Mucosa of descending colon (tissue), 3 donors: ENCODE measurements around the gene VAT1L. TPM values are rescaled to one million over a fixed set of nuclear protein-coding genes. Genes with fewer than 3 reads are reported as not detected.

Source experiments
- ATAC-seq: fragments of 200-7000 bp; cut with Tn5 transposase; one replicate; pipeline ENCODE4 v1.9.1; 2020; ENCODE audit warnings: mild to moderate bottlenecking, moderate library complexity
- DNase-seq, 3 donors: peaks; one replicate each; pipeline ENCODE4 v3.0.0-alpha.2; 2020
- H3K36me3 ChIP-seq: fragments of 200-600 bp; one replicate; pipeline ENCODE4 v1.8.0; 2021; ENCODE audit warnings: low read depth, mild to moderate bottlenecking
- H3K4me1 ChIP-seq: fragments of 200-600 bp; one replicate; pipeline ENCODE4 v1.8.0; 2021; ENCODE audit warnings: low read depth, mild to moderate bottlenecking
- H3K4me3 ChIP-seq: fragments of 200-600 bp; one replicate; pipeline ENCODE4 v1.8.0; 2021; ENCODE audit warnings: mild to moderate bottlenecking
- H3K9me3 ChIP-seq: fragments of 200-600 bp; one replicate; pipeline ENCODE4 v1.8.0; 2021; ENCODE audit warnings: mild to moderate bottlenecking
- intact Hi-C, 2 donors: fragments of 100-400 bp; cut with DNase I in 1 of 2; cut with micrococcal nuclease in 1 of 2; formaldehyde crosslinking; loops; one replicate each; pipeline versions ENCODE4 v1.11.0 to v1.11.1; 2022; cut with DNase I, micrococcal nuclease
- total RNA-seq, 3 donors: library from RNA; stranded (reverse); fragmentation: NEBNext Ultra II Directional in 2 of 3; extraction: Animal tissue kit (Norgen Biotek cat#: 25700) in 2 of 3; gene quantifications; one replicate each; pipeline versions ENCODE4 v1.2.1 to v1.2.4, GENCODE V29; 2021 to 2023
- TF ChIP-seq, protein P1 (sequence below): fragments of 200-600 bp; IDR thresholded peaks from one replicate; pipeline ENCODE4 v1.8.0; 2022; ENCODE audit warnings: antibody characterized with exemption, mild to moderate bottlenecking
- donor health status: DM: no; HTN: no; CAD: no; lungs with moderate emphysema.
- donor health status: DM: no; HTN: no; CAD: no.
- donor health status: DM: no; HTN: yes; CAD: no.

VAT1L gene
- total RNA-seq, 3 donors from 2014 or later, result 0.84 to 8.7 (median 0.84) TPM

DNA sequence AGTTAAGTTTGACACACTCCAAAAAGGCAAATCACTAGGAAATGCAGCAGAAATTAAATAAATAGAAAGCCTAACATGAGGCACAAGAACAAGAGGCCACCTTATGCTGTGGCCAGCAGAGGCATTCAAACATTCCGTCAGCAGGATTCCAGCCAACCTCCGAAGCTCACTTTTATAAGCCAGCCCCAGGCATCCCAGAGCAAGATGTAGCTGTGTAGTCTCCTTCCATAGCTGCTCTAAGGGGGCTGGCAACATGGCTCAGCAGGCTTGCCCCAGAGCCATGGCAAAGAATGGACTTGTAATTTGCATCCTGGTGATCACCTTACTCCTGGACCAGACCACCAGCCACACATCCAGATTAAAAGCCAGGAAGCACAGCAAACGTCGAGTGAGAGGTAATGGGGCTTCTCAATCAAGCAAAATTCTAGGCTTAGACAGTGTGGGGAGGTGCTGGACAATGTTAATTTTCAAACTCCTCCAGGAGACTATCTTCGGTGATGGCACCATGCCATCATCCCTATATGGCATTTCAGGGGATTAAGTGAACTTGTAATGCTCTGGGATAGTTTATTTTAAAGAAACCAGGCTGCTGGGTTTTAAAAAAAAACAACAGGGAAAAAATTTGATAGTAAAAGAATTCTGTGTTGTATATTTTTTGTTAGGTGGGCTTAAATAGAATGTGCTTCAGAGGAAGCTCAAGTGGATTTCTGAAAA, 234.1 kb downstream of the VAT1L start, which contains the start of gene CLEC3A:
Gene CLEC3A, plus strand, starts transcription at position 202 of the 714 bp plus-strand sequence. Its CDS starts 79 bp downstream, at position 281.
- intact Hi-C loops, result no loop called here
- DNase-seq, result no peak
- H3K36me3 ChIP-seq, result no peaks in the 10 kb centered on the region
- no peak for ATAC-seq
- H3K4me3 ChIP-seq, result no peak within 1 kb of the TSS
- TF ChIP-seq, protein P1, sequence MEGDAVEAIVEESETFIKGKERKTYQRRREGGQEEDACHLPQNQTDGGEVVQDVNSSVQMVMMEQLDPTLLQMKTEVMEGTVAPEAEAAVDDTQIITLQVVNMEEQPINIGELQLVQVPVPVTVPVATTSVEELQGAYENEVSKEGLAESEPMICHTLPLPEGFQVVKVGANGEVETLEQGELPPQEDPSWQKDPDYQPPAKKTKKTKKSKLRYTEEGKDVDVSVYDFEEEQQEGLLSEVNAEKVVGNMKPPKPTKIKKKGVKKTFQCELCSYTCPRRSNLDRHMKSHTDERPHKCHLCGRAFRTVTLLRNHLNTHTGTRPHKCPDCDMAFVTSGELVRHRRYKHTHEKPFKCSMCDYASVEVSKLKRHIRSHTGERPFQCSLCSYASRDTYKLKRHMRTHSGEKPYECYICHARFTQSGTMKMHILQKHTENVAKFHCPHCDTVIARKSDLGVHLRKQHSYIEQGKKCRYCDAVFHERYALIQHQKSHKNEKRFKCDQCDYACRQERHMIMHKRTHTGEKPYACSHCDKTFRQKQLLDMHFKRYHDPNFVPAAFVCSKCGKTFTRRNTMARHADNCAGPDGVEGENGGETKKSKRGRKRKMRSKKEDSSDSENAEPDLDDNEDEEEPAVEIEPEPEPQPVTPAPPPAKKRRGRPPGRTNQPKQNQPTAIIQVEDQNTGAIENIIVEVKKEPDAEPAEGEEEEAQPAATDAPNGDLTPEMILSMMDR, result no peak
- H3K4me1 ChIP-seq, result no peaks in the 10 kb centered on the region
- H3K9me3 ChIP-seq, result no peaks in the 10 kb centered on the region

DNA sequence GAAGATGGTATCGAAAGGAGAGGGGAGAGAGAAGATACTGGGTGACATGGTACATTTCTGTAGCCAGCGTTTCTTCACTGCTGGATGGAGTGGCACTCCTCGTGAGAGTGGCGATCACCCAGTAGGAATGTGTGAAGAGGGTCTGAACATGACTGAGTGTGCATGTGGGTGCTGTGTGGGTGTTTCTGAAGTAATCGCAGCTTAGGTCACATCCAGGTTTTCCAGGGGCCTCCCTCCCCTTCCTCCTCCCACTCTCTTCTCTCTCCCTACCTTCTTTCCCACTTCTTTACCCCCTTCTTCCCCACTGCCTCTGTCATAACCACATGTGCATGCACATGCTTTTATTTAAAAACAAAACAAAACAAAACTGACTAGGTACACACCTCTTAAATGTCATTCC, 235.8 kb downstream of the VAT1L start:
- intact Hi-C loops, result no loop called here
- Histone ChIP-seq H3K36me3 (no peaks in the 10 kb centered on the region), H3K4me1 (no peaks in the 10 kb centered on the region), H3K9me3 (no peaks in the 10 kb centered on the region), H3K4me3 (no peak overlapping the region)
- no peak for DNase-seq
- no peak for ATAC-seq
- TF ChIP-seq, protein P1, result no peak

DNA sequence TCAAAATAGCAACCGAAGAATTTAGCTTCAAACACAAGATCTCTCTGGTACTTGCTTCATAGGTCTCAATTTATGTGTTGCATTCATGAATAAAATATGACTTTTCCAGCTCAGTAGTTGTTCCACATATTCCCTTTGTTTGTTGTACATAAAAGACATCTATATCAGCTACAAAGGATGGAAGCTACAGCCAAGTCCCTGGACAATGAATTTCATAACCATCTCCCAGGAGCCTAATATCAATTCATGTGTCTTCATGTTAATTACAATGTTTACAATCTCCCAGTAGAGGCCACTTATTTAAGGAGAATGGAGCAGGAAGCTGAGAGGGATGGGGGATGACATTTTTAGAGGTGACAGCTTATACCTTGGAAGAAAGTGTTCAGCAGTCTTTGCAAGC, 237.3 kb downstream of the VAT1L start:
- Histone ChIP-seq H3K36me3 (no peaks in the 10 kb centered on the region), H3K4me1 (no peaks in the 10 kb centered on the region), H3K9me3 (no peaks in the 10 kb centered on the region), H3K4me3 (no peak overlapping the region)
- ATAC-seq (no peak), DNase-seq (no peak)
- TF ChIP-seq, protein P1, result no peak
- intact Hi-C loops, result no loop called here

DNA sequence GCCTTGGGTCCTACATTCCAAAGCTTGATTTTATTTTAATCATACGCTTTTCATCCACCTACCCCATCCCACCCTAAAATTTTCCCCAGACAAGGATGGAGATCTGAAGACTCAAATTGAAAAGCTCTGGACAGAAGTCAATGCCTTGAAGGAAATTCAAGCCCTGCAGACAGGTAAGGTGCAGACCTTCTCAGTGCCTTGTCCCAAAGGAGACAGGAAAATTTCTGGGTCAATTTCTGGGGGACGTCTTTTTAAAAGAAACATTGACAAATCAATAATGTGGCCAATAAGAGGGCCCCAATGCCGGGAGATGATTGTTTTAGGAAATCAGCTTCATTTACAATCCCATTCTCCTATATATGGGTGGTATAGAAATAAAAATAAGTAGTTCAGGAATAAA, 239.7 kb downstream of the VAT1L start:
- Histone ChIP-seq H3K4me3 (no peak overlapping the region), H3K36me3 (no peaks in the 10 kb centered on the region), H3K4me1 (no peaks in the 10 kb centered on the region), H3K9me3 (no peaks in the 10 kb centered on the region)
- intact Hi-C loops, result no loop called here
- DNase-seq (no peak), ATAC-seq (no peak)
- TF ChIP-seq, protein P1, result no peak

Other genes with a start within 250 kb of the VAT1L start
- 10 to 100 TPM; 12.6 to 19.9 (median 14.8) TPM for gene NUDT7, start 66.0 kb upstream of the VAT1L start, total RNA-seq
- not detected for gene CLEC3A, start 234.0 kb downstream of the VAT1L start, total RNA-seq